GM19438 (cell line): ENCODE measurements around the gene TSC2.
"Not testable (repeated sequence)": the region's sequence is repeated elsewhere in the genome, so short reads cannot be mapped to it uniquely, and the experiment has no call there.

ENCODE experiments used
- ATAC-seq: cut with Tn5 transposase; IDR thresholded peaks from one replicate; pipeline ENCODE4 v1.9.1; 2021; ENCODE audit warnings: low read depth; ENCODE audit not compliant: unreplicated experiment

TSC2 gene

GRCh38 chr16:2096853-2097595, 49.2 kb downstream of the TSC2 start:
- no peak for ATAC-seq

- not testable (repeated sequence) for ATAC-seq
Observed at GRCh38 chr16:2097689-2098088, 49.9 kb downstream of the TSC2 start.

GRCh38 chr16:2101581-2101980, 53.8 kb downstream of the TSC2 start:
- not testable (repeated sequence) for ATAC-seq

- no peak for ATAC-seq
Observed at GRCh38 chr16:2102471-2102870, 54.7 kb downstream of the TSC2 start.

GRCh38 chr16:2104464-2104863, 56.7 kb downstream of the TSC2 start:
- ATAC-seq: not testable (repeated sequence)

GRCh38 chr16:2105291-2105690, 57.5 kb downstream of the TSC2 start:
- not testable (repeated sequence) for ATAC-seq

- ATAC-seq: not testable (repeated sequence)
Observed at GRCh38 chr16:2105769-2106168, 58.0 kb downstream of the TSC2 start.

GRCh38 chr16:2106211-2106610, 58.4 kb downstream of the TSC2 start:
- ATAC-seq: not testable (repeated sequence)

- ATAC-seq: not testable (repeated sequence)
Observed at GRCh38 chr16:2107121-2107790, 59.5 kb downstream of the TSC2 start.

- ATAC-seq: not testable (repeated sequence)
Observed at GRCh38 chr16:2107791-2108125, 60.0 kb downstream of the TSC2 start.

- ATAC-seq: not testable (repeated sequence)
Observed at GRCh38 chr16:2108446-2109270, 60.9 kb downstream of the TSC2 start.

GRCh38 chr16:2109271-2109580, 61.4 kb downstream of the TSC2 start:
- ATAC-seq: not testable (repeated sequence)

GRCh38 chr16:2109872-2110271, 62.1 kb downstream of the TSC2 start:
- not testable (repeated sequence) for ATAC-seq

GRCh38 chr16:2110332-2111008, 62.7 kb downstream of the TSC2 start:
- not testable (repeated sequence) for ATAC-seq

- ATAC-seq: not testable (repeated sequence)
Observed at GRCh38 chr16:2111009-2111353, 63.2 kb downstream of the TSC2 start.

GRCh38 chr16:2111412-2112335, 63.9 kb downstream of the TSC2 start:
- ATAC-seq: not testable (repeated sequence)

GRCh38 chr16:2112539-2113106, 64.8 kb downstream of the TSC2 start:
- not testable (repeated sequence) for ATAC-seq

GRCh38 chr16:2114225-2114624, 66.4 kb downstream of the TSC2 start:
- ATAC-seq: not testable (repeated sequence)

GRCh38 chr16:2114885-2115590, 67.3 kb downstream of the TSC2 start:
- ATAC-seq: not testable (repeated sequence)
